Left ventricle myocardium inferior (tissue), 1 donor: Measurements from ENCODE around the gene PLCL2. TPM values are rescaled to one million over a fixed set of nuclear protein-coding genes. Genes with fewer than 3 reads are reported as not detected.

Experiments used
- DNase-seq: peaks from one replicate; pipeline ENCODE4 v3.0.0-alpha.2; 2020
- H3K27ac ChIP-seq: fragments of 200-600 bp; replicated peaks from 2 replicates; pipeline ENCODE4 v1.8.0; 2021
- H3K27me3 ChIP-seq: fragments of 200-600 bp; 2 replicates; pipeline ENCODE4 v1.8.0; 2021; ENCODE audit warnings: low read depth
- H3K36me3 ChIP-seq: fragments of 200-600 bp; 2 replicates; pipeline ENCODE4 v1.8.0; 2021
- H3K4me1 ChIP-seq: fragments of 200-600 bp; 2 replicates; pipeline ENCODE4 v1.8.0; 2021
- H3K4me3 ChIP-seq: fragments of 200-600 bp; 2 replicates; pipeline ENCODE4 v1.8.0; 2021; ENCODE audit warnings: mild to moderate bottlenecking, moderate library complexity
- H3K9me3 ChIP-seq: fragments of 200-600 bp; replicated peaks from 2 replicates; pipeline ENCODE4 v1.8.0; 2021
- intact Hi-C: fragments of 100-400 bp; cut with micrococcal nuclease; formaldehyde crosslinking; loops from one replicate; pipeline ENCODE4 v1.11.0; 2022
- total RNA-seq: library from RNA; stranded (reverse); fragmentation: NEBNext Ultra II Directional; extraction: Animal tissue kit (Norgen Biotek cat#: 25700); gene quantifications from one replicate; pipeline ENCODE4 v1.2.1, GENCODE V29; 2021
- TF ChIP-seq, protein P1 (sequence below): fragments of 200-600 bp; IDR thresholded peaks from 2 replicates; pipeline ENCODE4 v1.8.0; 2021; ENCODE audit warnings: antibody characterized with exemption, mild to moderate bottlenecking, borderline replicate concordance
- donor health status: DM: no; HTN: yes; CAD: no; lungs with severe emphysema.

Gene PLCL2
- total RNA-seq, 1 donor from 2014 or later, result 48.1 TPM

DNA sequence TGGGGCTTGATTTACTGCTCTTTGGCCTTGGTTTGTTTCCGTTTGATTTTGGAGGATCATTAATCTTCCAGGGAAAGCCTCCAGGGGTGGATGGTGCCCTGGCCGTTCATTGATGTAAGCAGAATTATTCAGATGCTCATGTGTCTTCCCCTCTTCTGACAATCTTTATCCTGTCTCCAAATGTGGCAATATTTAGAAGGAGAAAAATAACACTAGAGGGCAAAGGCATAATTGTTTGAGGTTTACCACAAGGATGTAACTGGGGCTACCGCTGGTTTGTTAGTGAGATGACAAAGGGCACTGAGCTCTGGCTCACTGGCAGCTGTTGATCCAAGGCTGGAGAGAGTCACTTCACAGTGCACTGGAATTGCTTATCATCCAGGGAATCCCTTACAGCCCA, 18.2 kb upstream of the PLCL2 start:
- Histone ChIP-seq H3K4me3 (no peak overlapping the region), H3K36me3 (no peaks in the 10 kb centered on the region), H3K9me3 (peaks cover 8% of the 10 kb centered on the region), H3K4me1 (no peaks in the 10 kb centered on the region), H3K27ac (no peak overlapping the region), H3K27me3 (no peaks in the 10 kb centered on the region)
- TF ChIP-seq, protein P1, sequence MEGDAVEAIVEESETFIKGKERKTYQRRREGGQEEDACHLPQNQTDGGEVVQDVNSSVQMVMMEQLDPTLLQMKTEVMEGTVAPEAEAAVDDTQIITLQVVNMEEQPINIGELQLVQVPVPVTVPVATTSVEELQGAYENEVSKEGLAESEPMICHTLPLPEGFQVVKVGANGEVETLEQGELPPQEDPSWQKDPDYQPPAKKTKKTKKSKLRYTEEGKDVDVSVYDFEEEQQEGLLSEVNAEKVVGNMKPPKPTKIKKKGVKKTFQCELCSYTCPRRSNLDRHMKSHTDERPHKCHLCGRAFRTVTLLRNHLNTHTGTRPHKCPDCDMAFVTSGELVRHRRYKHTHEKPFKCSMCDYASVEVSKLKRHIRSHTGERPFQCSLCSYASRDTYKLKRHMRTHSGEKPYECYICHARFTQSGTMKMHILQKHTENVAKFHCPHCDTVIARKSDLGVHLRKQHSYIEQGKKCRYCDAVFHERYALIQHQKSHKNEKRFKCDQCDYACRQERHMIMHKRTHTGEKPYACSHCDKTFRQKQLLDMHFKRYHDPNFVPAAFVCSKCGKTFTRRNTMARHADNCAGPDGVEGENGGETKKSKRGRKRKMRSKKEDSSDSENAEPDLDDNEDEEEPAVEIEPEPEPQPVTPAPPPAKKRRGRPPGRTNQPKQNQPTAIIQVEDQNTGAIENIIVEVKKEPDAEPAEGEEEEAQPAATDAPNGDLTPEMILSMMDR, result no peak
- intact Hi-C loops, result no loop called here
- DNase-seq, result no peak

DNA sequence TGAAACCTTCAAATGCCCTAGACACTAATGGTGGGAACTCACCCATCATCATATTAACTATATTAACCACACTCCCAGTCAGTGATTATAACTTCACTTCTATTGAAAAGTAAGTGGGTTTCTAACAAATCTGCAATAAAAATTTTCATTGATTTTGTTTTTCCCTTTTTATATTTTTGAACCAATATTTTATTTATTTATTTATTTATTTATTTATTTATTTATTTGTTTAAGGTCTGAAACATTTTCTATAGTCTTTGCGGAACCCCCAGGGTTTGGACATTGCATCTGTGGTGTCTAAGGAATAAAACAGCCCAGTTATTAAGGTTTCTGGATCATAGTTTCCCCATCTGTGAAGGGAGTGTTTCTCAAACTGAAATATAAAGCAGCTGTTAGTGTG, 16.2 kb upstream of the PLCL2 start:
- Histone ChIP-seq H3K4me3 (no peak overlapping the region), H3K9me3 (no peaks in the 10 kb centered on the region), H3K27ac (no peak overlapping the region), H3K27me3 (no peaks in the 10 kb centered on the region), H3K4me1 (no peaks in the 10 kb centered on the region), H3K36me3 (no peaks in the 10 kb centered on the region)
- intact Hi-C loops, result no loop called here
- DNase-seq, result no peak
- TF ChIP-seq, protein P1, result no peak

DNA sequence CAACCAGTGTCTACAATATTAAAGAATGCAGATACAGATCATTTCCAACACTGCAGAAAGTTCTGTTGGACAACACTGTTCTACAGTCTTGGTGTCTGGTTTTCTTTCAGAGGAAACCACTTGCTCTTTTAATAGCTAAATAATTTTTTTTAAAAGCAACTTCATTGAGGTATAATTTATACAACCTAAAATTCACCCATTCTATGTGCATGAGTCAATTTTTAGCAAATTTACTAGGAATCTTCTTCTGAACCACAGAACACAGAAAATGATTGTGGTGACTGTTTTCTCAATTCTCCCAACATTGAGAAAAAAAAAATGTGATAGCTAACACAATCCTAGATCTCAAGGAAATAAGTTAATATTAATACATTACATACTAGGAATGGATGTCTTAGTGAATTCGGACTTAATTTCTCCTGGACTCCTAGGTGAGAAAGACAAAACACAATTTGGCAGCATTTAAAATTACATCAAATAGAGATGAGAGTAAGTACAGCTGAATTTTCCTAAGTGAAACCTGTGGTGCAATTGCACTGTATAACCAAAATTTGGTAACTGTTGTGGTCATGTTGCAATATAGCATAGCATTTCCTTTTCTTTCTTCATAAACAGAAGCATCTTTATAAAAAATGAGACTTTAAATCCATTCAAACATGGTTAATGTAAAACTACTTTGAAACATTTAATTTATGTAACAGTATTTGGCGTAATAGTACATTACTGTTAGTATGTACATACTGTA, 15.3 kb upstream of the PLCL2 start:
- TF ChIP-seq, protein P1, result no peak
- Histone ChIP-seq H3K27ac (no peak overlapping the region), H3K9me3 (no peaks in the 10 kb centered on the region), H3K27me3 (no peaks in the 10 kb centered on the region), H3K4me3 (no peak overlapping the region), H3K4me1 (no peaks in the 10 kb centered on the region), H3K36me3 (no peaks in the 10 kb centered on the region)
- intact Hi-C loops, result no loop called here
- DNase-seq, result no peak

DNA sequence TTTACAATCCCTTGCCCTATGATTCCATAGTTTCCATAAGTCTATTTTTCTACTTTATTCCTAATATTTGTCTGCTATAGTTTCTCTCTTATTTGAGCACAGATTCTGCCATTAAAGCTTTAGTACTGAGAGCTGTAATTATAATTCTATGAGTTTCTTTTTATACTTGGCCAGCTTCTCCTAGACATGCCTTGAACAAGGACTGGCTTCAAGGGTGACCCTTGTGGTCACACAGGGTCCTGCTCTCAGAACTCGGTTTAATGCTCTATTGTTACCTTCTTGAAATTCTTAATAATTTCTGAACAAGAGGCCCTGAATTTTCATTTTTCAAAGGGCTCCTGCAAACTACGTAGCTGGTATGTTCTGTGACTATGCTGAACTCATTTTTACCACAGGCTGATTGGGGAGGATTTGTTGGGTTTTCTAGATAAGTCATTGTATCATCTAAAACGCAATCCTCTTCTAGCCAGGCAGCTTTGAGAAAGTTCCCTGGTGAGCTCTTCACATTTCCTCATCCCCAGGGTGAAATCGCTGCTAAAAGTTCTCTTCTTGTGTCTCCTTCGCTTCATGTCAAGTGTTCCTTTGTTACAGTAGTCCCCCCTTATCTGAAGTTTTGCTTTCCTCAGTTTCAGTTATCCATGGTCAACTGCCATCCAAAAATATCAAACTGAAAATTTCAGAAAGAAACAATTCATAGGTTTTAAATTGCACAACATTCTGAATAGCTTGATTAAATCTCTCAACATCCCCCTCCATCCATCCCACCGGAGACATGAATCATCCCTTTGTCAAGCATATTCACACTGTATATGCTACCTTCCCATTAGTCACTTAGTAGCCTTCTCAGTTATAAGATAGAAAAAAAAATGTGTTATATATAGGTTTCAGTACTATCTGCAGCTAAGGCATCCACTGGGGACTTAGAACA, 12.6 kb upstream of the PLCL2 start:
- Histone ChIP-seq H3K4me3 (no peak overlapping the region), H3K36me3 (no peaks in the 10 kb centered on the region), H3K27ac (no peak overlapping the region), H3K9me3 (no peaks in the 10 kb centered on the region), H3K4me1 (peaks cover 10% of the 10 kb centered on the region), H3K27me3 (no peaks in the 10 kb centered on the region)
- no peak for DNase-seq
- intact Hi-C loops, result no loop called here
- TF ChIP-seq, protein P1, result peak; percentile 13

DNA sequence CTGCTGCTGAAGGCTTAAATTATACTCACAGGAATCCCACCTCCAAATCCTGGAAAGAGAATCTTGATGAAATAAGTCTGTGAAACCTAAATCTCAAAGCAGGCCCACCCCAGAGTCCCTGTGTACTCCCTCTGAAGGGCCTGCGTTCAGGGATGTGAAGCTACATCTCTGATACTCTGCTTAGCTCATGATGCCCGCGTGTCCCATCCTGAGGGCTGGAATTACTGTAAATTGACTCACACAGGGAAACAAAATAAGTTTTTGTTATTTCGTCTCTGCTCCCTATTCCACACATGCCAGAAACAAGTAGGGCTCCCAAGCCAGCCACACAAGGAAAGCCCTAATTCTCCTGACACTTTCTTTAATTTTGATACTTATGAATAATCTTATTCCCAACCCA, 10.9 kb upstream of the PLCL2 start:
- Histone ChIP-seq H3K4me3 (no peak overlapping the region), H3K9me3 (no peaks in the 10 kb centered on the region), H3K27me3 (no peaks in the 10 kb centered on the region), H3K27ac (no peak overlapping the region), H3K4me1 (peaks cover 10% of the 10 kb centered on the region), H3K36me3 (no peaks in the 10 kb centered on the region)
- intact Hi-C loops, result no loop called here
- TF ChIP-seq, protein P1, result no peak
- no peak for DNase-seq
